ENCODE measurements around the gene PDHX.

DNA sequence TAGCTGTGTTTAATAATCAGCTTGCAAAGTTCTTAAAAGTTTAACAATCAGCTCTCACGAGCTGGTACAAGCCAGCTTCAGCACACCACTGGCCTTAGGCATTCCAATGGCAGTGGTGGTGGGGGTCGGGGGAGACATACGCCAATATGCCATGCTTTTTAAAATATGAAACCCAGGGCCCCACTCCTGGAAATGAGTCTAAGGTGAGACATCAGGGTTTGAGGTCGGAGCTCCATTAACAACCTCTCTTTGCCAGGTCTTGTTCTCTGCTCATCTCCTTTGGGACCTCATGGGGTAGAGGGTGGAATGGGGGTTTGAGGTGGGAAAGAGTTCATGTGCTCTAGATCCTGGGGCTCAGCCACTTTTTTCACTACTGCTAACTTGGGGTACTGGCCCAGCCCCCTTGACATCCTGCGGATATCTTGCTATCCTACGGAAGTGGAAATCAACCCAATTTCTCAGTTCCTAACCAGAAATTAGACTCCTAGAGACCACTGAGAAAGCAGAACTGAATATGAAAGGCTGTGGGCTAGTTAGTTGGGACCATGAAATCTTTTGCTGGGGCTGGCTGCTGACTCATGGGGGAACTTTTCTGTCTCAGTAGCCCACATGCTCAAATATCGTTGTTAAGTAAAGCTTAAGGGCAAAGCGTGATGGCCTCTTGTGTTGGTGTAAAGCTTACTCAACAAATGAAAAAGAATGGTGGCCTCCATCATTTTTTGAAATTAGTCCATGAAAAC is 90.1 kb downstream of the PDHX start:
- no peak for TF ChIP-seq ELF4 (IDR thresholded peaks at IDR 0.05)
- TF ChIP-seq FOXM1 (IDR thresholded peaks at IDR 0.05; ENCODE audit: borderline replicate concordance) = no peak
- no peak for TF ChIP-seq FOXK2 (IDR thresholded peaks at IDR 0.05)
- TF ChIP-seq ARNT (IDR thresholded peaks at IDR 0.05) = no peak
- TF ChIP-seq TARDBP (IDR thresholded peaks at IDR 0.05) = no peak
- TF ChIP-seq SP1 (IDR thresholded peaks at IDR 0.05) = no peak
- no peak for TF ChIP-seq NFRKB (IDR thresholded peaks at IDR 0.05)
- TF ChIP-seq HDGF (IDR thresholded peaks at IDR 0.05; ENCODE audit: borderline replicate concordance) = no peak
- TF ChIP-seq ZNF384 (IDR thresholded peaks at IDR 0.05) = no peak
- TF ChIP-seq FOXA1 (IDR thresholded peaks at IDR 0.05) = no peak
- no peak for TF ChIP-seq BHLHE40 (IDR thresholded peaks at IDR 0.05; ENCODE audit: borderline replicate concordance)
